GM23338 (cell line): Measurements from ENCODE around the gene MTLN. TPM values are rescaled to one million over a fixed set of nuclear protein-coding genes. Genes with fewer than 3 reads are reported as not detected.
A peak's percentile ranks its signal among the peaks of the same experiment; 100 is the strongest.
"Not testable (repeated sequence)": the region's sequence is repeated elsewhere in the genome, so short reads cannot be mapped to it uniquely, and the experiment has no call there.

Experiments
- ATAC-seq: fragments of 200-7000 bp; cut with Tn5 transposase; 3 replicates; pipeline ENCODE4 v1.9.1; 2020
- DNase-seq: peaks from one replicate; pipeline ENCODE4 v3.0.0-alpha.2; 2015; ENCODE audit warnings: low spot score
- H2AFZ ChIP-seq: fragments of 200-600 bp; sonication (generic); 2 replicates; pipeline ENCODE4 v1.8.0; 2016; ENCODE audit warnings: antibody characterized with exemption, mild to moderate bottlenecking, moderate library complexity
- H3F3A ChIP-seq: fragments of 200-600 bp; sonication (generic); replicated peaks from 2 replicates; pipeline ENCODE4 v1.8.0; 2017; ENCODE audit warnings: antibody characterized with exemption, mixed run types, low read depth
- H3K27ac ChIP-seq: fragments of 200-600 bp; sonication (generic); 2 replicates; pipeline ENCODE4 v1.6.1; 2016; ENCODE audit warnings: low read depth
- H3K27me3 ChIP-seq: fragments of 200-600 bp; sonication (generic); 2 replicates; pipeline ENCODE4 v1.8.0; 2016; ENCODE audit warnings: mild to moderate bottlenecking, mixed run types, moderate library complexity; ENCODE audit not compliant: insufficient read depth
- H3K36me3 ChIP-seq: fragments of 200-600 bp; sonication (generic); 2 replicates; pipeline ENCODE4 v1.8.0; 2016; ENCODE audit warnings: mild to moderate bottlenecking; ENCODE audit not compliant: insufficient read depth
- H3K4me1 ChIP-seq: fragments of 200-600 bp; sonication (generic); 2 replicates; pipeline ENCODE4 v1.8.0; 2016; ENCODE audit warnings: mild to moderate bottlenecking, moderate library complexity; ENCODE audit not compliant: insufficient read depth
- H3K4me2 ChIP-seq: fragments of 200-600 bp; sonication (generic); 2 replicates; pipeline ENCODE4 v1.7.1; 2017; ENCODE audit warnings: mixed run types
- H3K4me3 ChIP-seq: fragments of 200-600 bp; sonication (generic); 2 replicates; pipeline ENCODE4 v1.6.1; 2016; ENCODE audit warnings: mixed run types
- H3K79me2 ChIP-seq: fragments of 200-600 bp; sonication (generic); replicated peaks from 2 replicates; pipeline ENCODE4 v1.8.0; 2017; ENCODE audit warnings: mild to moderate bottlenecking; ENCODE audit not compliant: insufficient read depth
- H3K9me2 ChIP-seq: fragments of 200-600 bp; sonication (generic); 2 replicates; pipeline ENCODE4 v1.8.0; 2017; ENCODE audit not compliant: insufficient read depth
- H4K20me1 ChIP-seq: fragments of 200-600 bp; sonication (generic); replicated peaks from 2 replicates; pipeline ENCODE4 v1.8.0; 2017; ENCODE audit warnings: mild to moderate bottlenecking; ENCODE audit not compliant: insufficient read depth
- H3K27ac Mint-ChIP-seq: 2 replicates; pipeline ENCODE4 v1.8.0; 2020; ENCODE audit warnings: inconsistent platforms, mild to moderate bottlenecking, moderate library complexity, mixed read lengths
- H3K27me3 Mint-ChIP-seq: 3 replicates; pipeline ENCODE4 v1.8.0; 2022; ENCODE audit warnings: low read depth, mild to moderate bottlenecking, moderate library complexity, mixed read lengths, inconsistent platforms; ENCODE audit not compliant: insufficient read depth, poor library complexity
- H3K36me3 Mint-ChIP-seq: 3 replicates; pipeline ENCODE4 v1.8.0; 2021; ENCODE audit warnings: low read depth, mild to moderate bottlenecking, inconsistent platforms, moderate library complexity, mixed read lengths
- H3K4me1 Mint-ChIP-seq: 3 replicates; pipeline ENCODE4 v1.8.0; 2020; ENCODE audit warnings: mild to moderate bottlenecking, inconsistent platforms, mixed read lengths
- H3K4me3 Mint-ChIP-seq: 3 replicates; pipeline ENCODE4 v1.8.0; 2021; ENCODE audit warnings: moderate library complexity, mild to moderate bottlenecking, inconsistent platforms, mixed read lengths
- H3K9me3 Mint-ChIP-seq: 3 replicates; pipeline ENCODE4 v1.8.0; 2020; ENCODE audit warnings: moderate library complexity, mild to moderate bottlenecking, inconsistent platforms, mixed read lengths
- CTCF ChIP-seq, 2 experiments: fragments of 200-600 bp in 1 of 2; sonication (generic) in 1 of 2; conservative IDR thresholded peaks; 2 replicates each; pipeline versions ENCODE4 v1.5.1 to v1.6.1; 2016 to 2017; ENCODE audit warnings: antibody characterized with exemption in 2 of 2, low read depth in 2 of 2, mild to moderate bottlenecking in 2 of 2, moderate library complexity in 1 of 2
- EZH2 ChIP-seq: fragments of 200-600 bp; sonication (generic); IDR thresholded peaks from one replicate; pipeline ENCODE4 v1.8.0; 2017; ENCODE audit warnings: antibody characterized with exemption, mild to moderate bottlenecking, low read depth; ENCODE audit not compliant: unreplicated experiment
- EZH2phosphoT487 ChIP-seq: fragments of 200-600 bp; sonication (generic); IDR thresholded peaks from one replicate; pipeline ENCODE4 v1.8.1; 2018; ENCODE audit warnings: antibody characterized with exemption; ENCODE audit not compliant: unreplicated experiment
- JUNB ChIP-seq: IDR thresholded peaks from one replicate; pipeline ENCODE4 v1.6.1; 2016; ENCODE audit warnings: antibody characterized with exemption; ENCODE audit not compliant: unreplicated experiment
- NANOG ChIP-seq: IDR thresholded peaks from 2 replicates; pipeline ENCODE4 v1.6.1; 2016; ENCODE audit warnings: antibody characterized with exemption, borderline replicate concordance
- POLR2AphosphoS5 ChIP-seq: IDR thresholded peaks from 2 replicates; pipeline ENCODE4 v1.6.1; 2016; ENCODE audit warnings: antibody characterized with exemption, low read depth
- STAT1 ChIP-seq: IDR thresholded peaks from one replicate; pipeline ENCODE4 v1.6.1; 2016; ENCODE audit warnings: antibody characterized with exemption; ENCODE audit not compliant: unreplicated experiment
- ZNF114 ChIP-seq: fragments of 250-450 bp; sonication (Bioruptor Pico); IDR thresholded peaks from 2 replicates; pipeline ENCODE4 v1.5.0; 2020; ENCODE audit warnings: mild to moderate bottlenecking, moderate library complexity
- ZNF462 ChIP-seq: fragments of 250-450 bp; sonication (Bioruptor Pico); IDR thresholded peaks from 2 replicates; pipeline ENCODE4 v1.5.0; 2020; ENCODE audit warnings: mild to moderate bottlenecking, moderate library complexity
- polyA plus RNA-seq: library from polyadenylated mRNA; unstranded; fragments of >200 nt; fragmentation: Nextera tagmentation; extraction: Ambion mirVana; gene quantifications from 2 replicates; pipeline ENCODE4 v1.2.1, GENCODE V29; 2016
- total RNA-seq: library from RNA; depleted of rRNA; stranded (reverse); fragments of >200 nt; shearing (Covaris generic); gene quantifications from 2 replicates; pipeline ENCODE4 v1.2.3, GENCODE V29; 2014

MTLN gene
- total and polyA plus RNA-seq, 2 experiments from 2014 or later: 40.2 to 151 TPM

GRCh38 chr2:110215091-110215490 lies 2.7 kb upstream of the MTLN start (continued):
- no peak for TF ChIP-seq ZNF462 (CRISPR knock-in tag)
- no peak for TF ChIP-seq NANOG

- not testable (repeated sequence) for H3K27ac Mint-ChIP-seq, H3K27ac ChIP-seq, H2AFZ ChIP-seq, H3K9me2 ChIP-seq, H3K4me2 ChIP-seq, H3K4me1 Mint-ChIP-seq, H3F3A ChIP-seq, ATAC-seq, H3K36me3 ChIP-seq, H3K4me1 ChIP-seq, H3K79me2 ChIP-seq, H4K20me1 ChIP-seq, H3K4me3 ChIP-seq, H3K27me3 ChIP-seq, H3K27me3 Mint-ChIP-seq, DNase-seq
- Mint-ChIP-seq H3K36me3 (peaks cover 30% of the 10 kb centered on the region), H3K4me3 (peak overlapping the region; percentile 17; the same call in 1 of the 3 replicates), H3K9me3 (peaks cover 37% of the 10 kb centered on the region)
Observed at GRCh38 chr2:110213522-110213921, 1.2 kb upstream of the MTLN start.

- peak overlapping the region; percentile 89 for H3K4me3 Mint-ChIP-seq
- no peak overlapping the region for H3K27ac Mint-ChIP-seq
- Histone ChIP-seq H3K9me2 (no peaks in the 10 kb centered on the region), H4K20me1 (no peaks in the 10 kb centered on the region), H3F3A (no peaks in the 10 kb centered on the region), H3K27ac (no peak overlapping the region), H3K4me1 (peaks cover 4% of the 10 kb centered on the region; the same call in 1 of the 2 replicates), H3K4me3 (peak overlapping the region; percentile 56), H2AFZ (peak overlapping the region; percentile 88; the same call in 1 of the 2 replicates), H3K36me3 (no peaks in the 10 kb centered on the region), H3K4me2 (peak overlapping the region; percentile 97; the same call in 1 of the 2 replicates), H3K79me2 (no peaks in the 10 kb centered on the region), H3K27me3 (no peaks in the 10 kb centered on the region)
- peaks cover 2% of the 10 kb centered on the region; the same call in 2 of the 3 replicates for H3K4me1 Mint-ChIP-seq
- H3K36me3 Mint-ChIP-seq: peaks cover 15% of the 10 kb centered on the region
- ATAC-seq (no peak), DNase-seq (no peak)
- H3K27me3 Mint-ChIP-seq: no peaks in the 10 kb centered on the region
- H3K9me3 Mint-ChIP-seq: no peaks in the 10 kb centered on the region
- TF ChIP-seq CTCF (conservative IDR thresholded peaks at IDR 0.05; ENCODE audit: low read depth in 2 of 2) (no peak), EZH2 (no peak), EZH2phosphoT487 (no peak), POLR2AphosphoS5 (no peak), JUNB (no peak), STAT1 (no peak), ZNF114 (CRISPR knock-in tag) (no peak), NANOG (no peak)
Observed at GRCh38 chr2:110205660-110206455, 6.5 kb downstream of the MTLN start.
